HFFc6 (cell line): ENCODE data around the gene RTN4RL2. TPM values are rescaled to one million over a fixed set of nuclear protein-coding genes. Genes with fewer than 3 reads are reported as not detected.

Experiments used
- DNase-seq: peaks from one replicate; pipeline ENCODE4 v3.0.0-alpha.2; 2018
- H3K27ac Mint-ChIP-seq: 2 replicates; pipeline ENCODE4 v1.8.0; 2020; ENCODE audit warnings: mild to moderate bottlenecking, mixed read lengths
- H3K27me3 Mint-ChIP-seq: 2 replicates; pipeline ENCODE4 v1.8.0; 2021; ENCODE audit warnings: mild to moderate bottlenecking, moderate library complexity, mixed read lengths; ENCODE audit not compliant: insufficient read depth
- H3K36me3 Mint-ChIP-seq: 2 replicates; pipeline ENCODE4 v1.8.0; 2021; ENCODE audit warnings: low read depth, mixed read lengths
- H3K4me1 Mint-ChIP-seq: 2 replicates; pipeline ENCODE4 v1.8.0; 2020; ENCODE audit warnings: low read depth, mixed read lengths
- H3K4me3 Mint-ChIP-seq: 2 replicates; pipeline ENCODE4 v1.8.0; 2020; ENCODE audit warnings: mild to moderate bottlenecking, moderate library complexity, mixed read lengths
- H3K9me3 Mint-ChIP-seq: 2 replicates; pipeline ENCODE4 v1.8.0; 2020; ENCODE audit warnings: mild to moderate bottlenecking, mixed read lengths
- CTCF ChIP-seq: fragments of 200-600 bp; sonication (generic); IDR thresholded peaks from 2 replicates; pipeline ENCODE4 v1.5.0; 2021; ENCODE audit warnings: antibody characterized with exemption, mild to moderate bottlenecking
- total RNA-seq, 6 experiments: library from RNA; stranded (reverse); fragmentation: NEBNext Ultra II Directional; extraction: Animal tissue kit (Norgen Biotek cat#: 25700); gene quantifications; 2 replicates in 1 of 6; 3 replicates in 5 of 6; pipeline ENCODE4 v1.2.3, GENCODE V29; 2021

RTN4RL2 gene
- total RNA-seq, 6 experiments from 2014 or later: 0.09 to 0.66 (median 0.35) TPM

GRCh38 chr11:57480409-57481137, 20.2 kb downstream of the RTN4RL2 start:
- peaks cover 2% of the 10 kb centered on the region for H3K4me1 Mint-ChIP-seq
- DNase-seq: peak; percentile 48
- TF ChIP-seq CTCF: peak; percentile 79
- H3K27me3 Mint-ChIP-seq: peaks cover 24% of the 10 kb centered on the region
- no peak overlapping the region for H3K27ac Mint-ChIP-seq
- H3K4me3 Mint-ChIP-seq: no peak overlapping the region
- H3K9me3 Mint-ChIP-seq: no peaks in the 10 kb centered on the region
- H3K36me3 Mint-ChIP-seq: no peaks in the 10 kb centered on the region

GRCh38 chr11:57481315-57481714, 21.0 kb downstream of the RTN4RL2 start:
- Mint-ChIP-seq H3K4me1 (peaks cover 6% of the 10 kb centered on the region), H3K9me3 (no peaks in the 10 kb centered on the region)

GRCh38 chr11:57481915-57482781, 21.8 kb downstream of the RTN4RL2 start:
- no peak for TF ChIP-seq CTCF
- no peak for DNase-seq
- peaks cover 6% of the 10 kb centered on the region for H3K4me1 Mint-ChIP-seq
- H3K36me3 Mint-ChIP-seq: no peaks in the 10 kb centered on the region
- H3K9me3 Mint-ChIP-seq: no peaks in the 10 kb centered on the region
- peaks cover 16% of the 10 kb centered on the region for H3K27me3 Mint-ChIP-seq
- no peak overlapping the region for H3K4me3 Mint-ChIP-seq
- no peak overlapping the region for H3K27ac Mint-ChIP-seq

More at GRCh38 chr11:57481315-57481714, 21.0 kb downstream of the RTN4RL2 start:
- no peak for TF ChIP-seq CTCF
- Mint-ChIP-seq H3K36me3 (no peaks in the 10 kb centered on the region), H3K27me3 (peaks cover 19% of the 10 kb centered on the region), H3K27ac (no peak overlapping the region), H3K4me3 (no peak overlapping the region)
- no peak for DNase-seq

GRCh38 chr11:57482782-57483561, 22.6 kb downstream of the RTN4RL2 start:
- H3K4me3 Mint-ChIP-seq: peak overlapping the region; percentile 36; the same call in 1 of the 2 replicates
- no peaks in the 10 kb centered on the region for H3K9me3 Mint-ChIP-seq
- peaks cover 6% of the 10 kb centered on the region for H3K4me1 Mint-ChIP-seq
- no peak for DNase-seq
- H3K27ac Mint-ChIP-seq: no peak overlapping the region
- no peaks in the 10 kb centered on the region for H3K36me3 Mint-ChIP-seq
- peaks cover 12% of the 10 kb centered on the region for H3K27me3 Mint-ChIP-seq
- peak; percentile 84 for TF ChIP-seq CTCF

- Mint-ChIP-seq H3K9me3 (no peaks in the 10 kb centered on the region), H3K4me3 (no peak overlapping the region)
- no peak for DNase-seq
Observed at GRCh38 chr11:57483562-57483918, 23.2 kb downstream of the RTN4RL2 start.

More at GRCh38 chr11:57483562-57483918, 23.2 kb downstream of the RTN4RL2 start:
- Mint-ChIP-seq H3K4me1 (peaks cover 6% of the 10 kb centered on the region), H3K27ac (no peak overlapping the region), H3K36me3 (no peaks in the 10 kb centered on the region), H3K27me3 (peaks cover 10% of the 10 kb centered on the region)
- no peak for TF ChIP-seq CTCF
